WTC11 (cell line): ENCODE measurements around the gene C1QTNF12. TPM values are rescaled to one million over a fixed set of nuclear protein-coding genes. Genes with fewer than 3 reads are reported as not detected.

ENCODE experiments used
- ATAC-seq: fragments of 200-7000 bp; cut with Tn5 transposase; 2 replicates; pipeline ENCODE4 v1.10.0; 2021; ENCODE audit warnings: mild to moderate bottlenecking, moderate library complexity
- CTCF ChIA-PET: fragments of 300-600 bp; sonication (Branson Sonifier 250); formaldehyde crosslinking; loops from one replicate; lab custom pipeline; 2021; ENCODE audit warnings: antibody characterized with exemption; lab: Charles Lee
- POLR2A ChIA-PET: fragments of 350-600 bp; sonication (Branson Sonifier 250); formaldehyde crosslinking; loops from one replicate; lab custom pipeline; 2021; ENCODE audit warnings: antibody characterized with exemption; lab: Charles Lee
- DNase-seq: peaks from one replicate; pipeline ENCODE4 v3.0.0; 2021; ENCODE audit warnings: low spot score
- H3K27ac Mint-ChIP-seq: 2 replicates; pipeline ENCODE4 v1.8.0; 2021; ENCODE audit warnings: mixed read lengths
- H3K27me3 Mint-ChIP-seq: 2 replicates; pipeline ENCODE4 v1.8.0; 2021; ENCODE audit warnings: low read depth, mild to moderate bottlenecking, moderate library complexity, mixed read lengths
- H3K36me3 Mint-ChIP-seq: 2 replicates; pipeline ENCODE4 v1.8.0; 2021; ENCODE audit warnings: mixed read lengths
- H3K4me1 Mint-ChIP-seq: 2 replicates; pipeline ENCODE4 v1.8.0; 2022; ENCODE audit warnings: mixed read lengths
- H3K4me3 Mint-ChIP-seq: 2 replicates; pipeline ENCODE4 v1.8.0; 2021; ENCODE audit warnings: mild to moderate bottlenecking, moderate library complexity, mixed read lengths
- H3K9me3 Mint-ChIP-seq: 2 replicates; pipeline ENCODE4 v1.8.0; 2021; ENCODE audit warnings: mixed read lengths
- AFF4 ChIP-seq: sonication (generic); formaldehyde crosslinking; IDR thresholded peaks from 2 replicates; pipeline ENCODE4 v1.8.1; 2023; ENCODE audit warnings: mild to moderate bottlenecking, missing genetic modification reagents, borderline replicate concordance
- ARID4B ChIP-seq: sonication (generic); formaldehyde crosslinking; IDR thresholded peaks from 2 replicates; pipeline ENCODE4 v1.8.0; 2023; ENCODE audit warnings: missing genetic modification reagents, mild to moderate bottlenecking, borderline replicate concordance
- ATF1 ChIP-seq: sonication (generic); formaldehyde crosslinking; IDR thresholded peaks from 2 replicates; pipeline ENCODE4 v1.8.1; 2023; ENCODE audit warnings: mild to moderate bottlenecking, moderate library complexity, missing genetic modification reagents
- CREM ChIP-seq: sonication (generic); formaldehyde crosslinking; IDR thresholded peaks from 2 replicates; pipeline ENCODE4 v1.8.1; 2022; ENCODE audit warnings: mild to moderate bottlenecking, missing genetic modification reagents, moderate library complexity
- CTCF ChIP-seq: fragments of 200-600 bp; IDR thresholded peaks from 2 replicates; pipeline ENCODE4 v1.8.0; 2022; ENCODE audit warnings: antibody characterized with exemption
- ETV6 ChIP-seq: sonication (generic); formaldehyde crosslinking; IDR thresholded peaks from 2 replicates; pipeline ENCODE4 v1.8.1; 2022; ENCODE audit warnings: mild to moderate bottlenecking, missing genetic modification reagents
- GRHL2 ChIP-seq: fragments of 250-450 bp; sonication (Bioruptor Pico); IDR thresholded peaks from 2 replicates; pipeline ENCODE4 v1.8.0; 2022; ENCODE audit warnings: mild to moderate bottlenecking, moderate library complexity; ENCODE audit not compliant: insufficient replicate concordance, severe bottlenecking
- IRF1 ChIP-seq: sonication (generic); formaldehyde crosslinking; IDR thresholded peaks from 2 replicates; pipeline ENCODE4 v1.8.0; 2023; ENCODE audit warnings: missing genetic modification reagents
- KAT7 ChIP-seq: sonication (generic); formaldehyde crosslinking; IDR thresholded peaks from 2 replicates; pipeline ENCODE4 v1.8.1; 2023; ENCODE audit warnings: missing genetic modification reagents, mild to moderate bottlenecking, borderline replicate concordance
- NR3C1 ChIP-seq: sonication (generic); formaldehyde crosslinking; conservative IDR thresholded peaks from 2 replicates; pipeline ENCODE4 v1.8.1; 2023; ENCODE audit warnings: low read depth, mild to moderate bottlenecking, missing genetic modification reagents
- ZNF425 ChIP-seq: fragments of 250-450 bp; sonication (Bioruptor Pico); conservative IDR thresholded peaks from 2 replicates; pipeline ENCODE4 v1.9.0; 2021; ENCODE audit warnings: mild to moderate bottlenecking
- ZNF671 ChIP-seq: fragments of 250-450 bp; sonication (Bioruptor Pico); IDR thresholded peaks from 2 replicates; pipeline ENCODE4 v1.8.0; 2021; ENCODE audit warnings: mild to moderate bottlenecking
- total RNA-seq: library from RNA; stranded (reverse); gene quantifications from 3 replicates; pipeline ENCODE4 v1.2.3, GENCODE V29; 2021

The C1QTNF12 gene
- total RNA-seq, 1 experiment from 2014 or later, result 10.3 TPM

GRCh38 chr1:1286313-1287261, 40.1 kb upstream of the C1QTNF12 start (continued):
- TF ChIP-seq ARID4B (CRISPR knock-in tag), result no peak
- no peak for TF ChIP-seq ZNF425 (CRISPR knock-in tag)
- no peak for TF ChIP-seq AFF4 (CRISPR knock-in tag)
- no peak for TF ChIP-seq ZNF671 (CRISPR knock-in tag)
- no peak for TF ChIP-seq KAT7
- no peak for TF ChIP-seq IRF1 (CRISPR knock-in tag)
- TF ChIP-seq, all 79 proteins: peak for 0

- 0 out of 2 replicates have a peak overlapping the region, but pooled peaks have one; percentile 36 for H3K27ac Mint-ChIP-seq
- ChIA-PET CTCF (interaction anchor here (0.5 to 1.4 kb wide), 2 partner anchors 14 to 29 kb away, joined by 3 to 5 read pairs; no protein-coding TSS in a partner anchor), POLR2A (no interaction called here)
- peak; percentile 16 for DNase-seq
- H3K27me3 Mint-ChIP-seq, result no peaks in the 10 kb centered on the region
- no peaks in the 10 kb centered on the region for H3K36me3 Mint-ChIP-seq
- H3K4me1 Mint-ChIP-seq, result no peaks in the 10 kb centered on the region
- H3K4me3 Mint-ChIP-seq, result no peak overlapping the region
- no peaks in the 10 kb centered on the region for H3K9me3 Mint-ChIP-seq
- ATAC-seq, result no peak
- TF ChIP-seq KAT7, result no peak
- TF ChIP-seq GRHL2 (CRISPR knock-in tag), result no peak
- no peak for TF ChIP-seq ETV6 (CRISPR knock-in tag)
- TF ChIP-seq CREM, result no peak
- no peak for TF ChIP-seq IRF1 (CRISPR knock-in tag)
- no peak for TF ChIP-seq CTCF
- no peak for TF ChIP-seq NR3C1
- TF ChIP-seq ATF1 (CRISPR knock-in tag), result no peak
These were observed 39.2 kb upstream of the C1QTNF12 start for GRCh38 chr1:1285611-1286311.
